Lower leg skin (tissue), 3 donors: ENCODE measurements around the gene PDE6B.
"Not testable (repeated sequence)": the region's sequence is repeated elsewhere in the genome, so short reads cannot be mapped to it uniquely, and the experiment has no call there.

Experiments used
- POLR2A ChIP-seq, 2 donors: fragments of 450-650 bp; IDR thresholded peaks; one replicate each; pipeline ENCODE4 v1.6.1; 2016 to 2017; ENCODE audit warnings: antibody characterized with exemption in 2 of 2, mild to moderate bottlenecking in 1 of 2, moderate library complexity in 1 of 2
- TF ChIP-seq, protein P1 (sequence below), 3 donors: fragments of 450-650 bp; IDR thresholded peaks; one replicate each; pipeline ENCODE4 v1.5.1; 2016; ENCODE audit warnings: antibody characterized with exemption in 3 of 3, mild to moderate bottlenecking in 3 of 3, moderate library complexity in 2 of 3

GRCh38 chr4:706083-706633 is 80.8 kb downstream of the PDE6B start:
- TF ChIP-seq, protein P1, sequence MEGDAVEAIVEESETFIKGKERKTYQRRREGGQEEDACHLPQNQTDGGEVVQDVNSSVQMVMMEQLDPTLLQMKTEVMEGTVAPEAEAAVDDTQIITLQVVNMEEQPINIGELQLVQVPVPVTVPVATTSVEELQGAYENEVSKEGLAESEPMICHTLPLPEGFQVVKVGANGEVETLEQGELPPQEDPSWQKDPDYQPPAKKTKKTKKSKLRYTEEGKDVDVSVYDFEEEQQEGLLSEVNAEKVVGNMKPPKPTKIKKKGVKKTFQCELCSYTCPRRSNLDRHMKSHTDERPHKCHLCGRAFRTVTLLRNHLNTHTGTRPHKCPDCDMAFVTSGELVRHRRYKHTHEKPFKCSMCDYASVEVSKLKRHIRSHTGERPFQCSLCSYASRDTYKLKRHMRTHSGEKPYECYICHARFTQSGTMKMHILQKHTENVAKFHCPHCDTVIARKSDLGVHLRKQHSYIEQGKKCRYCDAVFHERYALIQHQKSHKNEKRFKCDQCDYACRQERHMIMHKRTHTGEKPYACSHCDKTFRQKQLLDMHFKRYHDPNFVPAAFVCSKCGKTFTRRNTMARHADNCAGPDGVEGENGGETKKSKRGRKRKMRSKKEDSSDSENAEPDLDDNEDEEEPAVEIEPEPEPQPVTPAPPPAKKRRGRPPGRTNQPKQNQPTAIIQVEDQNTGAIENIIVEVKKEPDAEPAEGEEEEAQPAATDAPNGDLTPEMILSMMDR (IDR thresholded peaks at IDR 0.05): not testable (repeated sequence)
- not testable (repeated sequence) for TF ChIP-seq POLR2A (IDR thresholded peaks at IDR 0.05)
